BLaER1 (cell line): Measurements from ENCODE around the gene HCFC2.

Experiments used
- H3K27ac ChIP-seq: shearing (Covaris generic); formaldehyde crosslinking; 2 replicates; pipeline ENCODE4 v1.8.1; 2022
- H3K27me3 ChIP-seq: shearing (Covaris generic); formaldehyde crosslinking; 2 replicates; pipeline ENCODE4 v1.8.1; 2022
- H3K36me3 ChIP-seq: shearing (Covaris generic); formaldehyde crosslinking; 2 replicates; pipeline ENCODE4 v1.8.1; 2022
- H3K4me1 ChIP-seq: shearing (Covaris generic); formaldehyde crosslinking; 2 replicates; pipeline ENCODE4 v1.8.1; 2022
- H3K4me2 ChIP-seq: shearing (Covaris generic); formaldehyde crosslinking; 2 replicates; pipeline ENCODE4 v1.8.1; 2022
- H3K4me3 ChIP-seq: shearing (Covaris generic); formaldehyde crosslinking; 2 replicates; pipeline ENCODE4 v1.8.1; 2022
- H3K9ac ChIP-seq: shearing (Covaris generic); formaldehyde crosslinking; 2 replicates; pipeline ENCODE4 v1.8.1; 2022
- H3K9me3 ChIP-seq: shearing (Covaris generic); formaldehyde crosslinking; 2 replicates; pipeline ENCODE4 v1.8.1; 2022
- H4K20me1 ChIP-seq: shearing (Covaris generic); formaldehyde crosslinking; 2 replicates; pipeline ENCODE4 v1.8.1; 2022
- Cebpa-rat ChIP-seq: shearing (Covaris generic); IDR thresholded peaks from 2 replicates; pipeline ENCODE4 v1.8.1; 2022

The HCFC2 gene

GRCh38 chr12:104133866-104134265 is 69.5 kb downstream of the HCFC2 start:
- no peaks in the 10 kb centered on the region for H3K27me3 ChIP-seq
- H3K9ac ChIP-seq, result no peak overlapping the region
- H3K4me2 ChIP-seq, result no peak overlapping the region
- no peak for TF ChIP-seq Cebpa-rat
- H3K4me3 ChIP-seq, result no peak overlapping the region
- H3K27ac ChIP-seq, result no peak overlapping the region
- H3K4me1 ChIP-seq, result peaks cover 38% of the 10 kb centered on the region
- H4K20me1 ChIP-seq, result peaks cover 3% of the 10 kb centered on the region; the same call in 1 of the 2 replicates
- H3K9me3 ChIP-seq, result no peaks in the 10 kb centered on the region
- H3K36me3 ChIP-seq, result peaks cover 62% of the 10 kb centered on the region

DNA sequence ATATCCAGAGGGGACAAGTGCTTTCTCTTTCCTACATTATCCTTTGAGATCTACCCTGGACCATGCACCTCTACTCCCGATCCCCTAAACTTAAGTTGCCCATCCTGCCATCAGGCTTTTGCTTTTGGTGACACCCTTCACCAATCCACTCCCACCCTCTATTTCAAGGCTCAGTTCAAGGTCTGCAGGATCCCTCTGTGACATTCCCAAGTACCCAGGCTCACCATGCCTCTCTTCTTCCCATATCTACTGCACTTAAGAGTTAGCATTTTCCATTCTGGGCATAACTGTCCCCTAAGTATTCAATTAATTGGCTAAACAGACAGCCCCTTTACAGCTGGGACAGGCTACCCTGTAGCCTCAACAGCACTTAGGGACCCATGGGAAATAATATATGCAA is 70.6 kb downstream of the HCFC2 start:
- no peak for TF ChIP-seq Cebpa-rat
- no peaks in the 10 kb centered on the region for H4K20me1 ChIP-seq
- peak overlapping the region; percentile 96 for H3K4me2 ChIP-seq
- peaks cover 52% of the 10 kb centered on the region for H3K36me3 ChIP-seq
- H3K4me1 ChIP-seq, result peaks cover 41% of the 10 kb centered on the region
- H3K27me3 ChIP-seq, result no peaks in the 10 kb centered on the region
- no peak overlapping the region for H3K9ac ChIP-seq
- H3K27ac ChIP-seq, result 0 out of 2 replicates have a peak overlapping the region, but pooled peaks have one; percentile 50
- no peaks in the 10 kb centered on the region for H3K9me3 ChIP-seq
- no peak overlapping the region for H3K4me3 ChIP-seq

DNA sequence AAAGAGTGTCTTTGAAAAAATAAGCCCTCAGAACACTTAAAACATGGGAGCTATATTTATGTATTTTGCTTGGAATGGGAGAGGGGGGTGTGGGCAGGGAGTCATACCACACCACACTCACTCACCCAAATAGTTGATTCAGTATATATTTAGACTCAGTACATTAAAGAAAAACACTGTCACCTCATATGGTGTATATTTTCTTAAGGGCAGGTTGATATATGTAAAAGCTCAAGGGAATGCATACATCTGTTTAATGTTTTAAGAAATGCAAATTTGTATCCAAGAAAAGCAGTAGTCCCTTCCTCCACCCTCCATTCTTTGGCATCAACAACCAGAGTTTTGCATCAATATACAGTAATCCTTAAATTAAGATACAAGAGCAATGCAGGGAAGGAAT is 72.2 kb downstream of the HCFC2 start:
- peaks cover 41% of the 10 kb centered on the region for H3K4me1 ChIP-seq
- H3K9me3 ChIP-seq, result no peaks in the 10 kb centered on the region
- no peaks in the 10 kb centered on the region for H4K20me1 ChIP-seq
- no peak for TF ChIP-seq Cebpa-rat
- H3K4me3 ChIP-seq, result peak overlapping the region; percentile 95
- H3K27me3 ChIP-seq, result no peaks in the 10 kb centered on the region
- H3K9ac ChIP-seq, result peak overlapping the region; percentile 99
- H3K4me2 ChIP-seq, result peak overlapping the region; percentile 96
- peak overlapping the region; percentile 99 for H3K27ac ChIP-seq
- H3K36me3 ChIP-seq, result peaks cover 35% of the 10 kb centered on the region

DNA sequence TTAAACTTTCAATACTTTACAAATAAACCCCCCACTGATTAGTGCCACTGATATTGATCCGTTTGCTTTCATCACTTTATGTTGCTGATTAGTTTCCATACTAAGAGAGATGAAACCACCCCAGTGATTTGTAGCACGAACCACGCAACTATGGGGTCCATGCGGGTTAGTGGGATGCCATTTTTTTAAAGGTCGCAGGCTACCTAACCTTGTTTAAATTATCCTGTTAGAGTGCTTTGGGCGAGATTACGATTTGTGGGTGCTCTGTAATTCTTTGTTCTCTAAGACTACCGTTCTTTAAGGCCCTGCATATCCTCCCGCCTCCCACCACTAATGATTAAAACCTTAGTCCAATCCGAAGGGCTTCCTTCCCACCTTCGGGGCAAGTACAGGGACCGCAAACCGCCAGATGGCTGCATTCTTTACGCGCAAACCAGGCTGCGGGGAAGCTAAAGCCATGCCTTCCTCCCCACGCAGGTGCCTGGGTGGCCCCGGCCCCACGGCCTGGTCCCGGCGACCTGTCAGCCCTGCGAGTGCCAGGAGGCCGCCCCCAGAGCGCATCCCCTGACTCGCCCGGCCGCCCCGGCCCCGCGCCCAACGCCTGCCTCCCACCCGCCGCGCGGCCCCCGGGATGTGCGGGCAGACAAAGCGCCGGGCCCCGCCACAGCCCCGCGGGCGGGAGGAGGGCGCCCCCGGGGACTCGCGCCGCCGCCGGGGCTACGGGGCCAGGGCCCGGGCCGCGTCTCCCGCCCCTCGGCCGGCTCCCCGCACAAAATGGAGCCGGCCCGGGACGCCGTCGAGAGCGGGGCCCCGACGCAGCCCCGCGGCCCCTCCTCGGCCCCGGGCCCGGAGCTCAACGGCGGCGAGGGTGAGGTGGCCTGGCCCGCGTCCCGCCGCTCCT is 72.9 kb downstream of the HCFC2 start:
- H3K27ac ChIP-seq, result peak overlapping the region; percentile 99
- no peaks in the 10 kb centered on the region for H4K20me1 ChIP-seq
- TF ChIP-seq Cebpa-rat, result no peak
- peak overlapping the region; percentile 96 for H3K4me2 ChIP-seq
- no peaks in the 10 kb centered on the region for H3K27me3 ChIP-seq
- peaks cover 28% of the 10 kb centered on the region for H3K36me3 ChIP-seq
- no peaks in the 10 kb centered on the region for H3K9me3 ChIP-seq
- peaks cover 41% of the 10 kb centered on the region for H3K4me1 ChIP-seq
- peak overlapping the region; percentile 99 for H3K9ac ChIP-seq
- peak overlapping the region; percentile 95 for H3K4me3 ChIP-seq

- Histone ChIP-seq H3K4me2 (peak within 1 kb of the TSS; percentile 96), H4K20me1 (no peaks in the 10 kb centered on the region), H3K9ac (peak within 1 kb of the TSS; percentile 99), H3K27ac (peak within 1 kb of the TSS; percentile 99), H3K4me1 (peaks cover 41% of the 10 kb centered on the region), H3K9me3 (no peaks in the 10 kb centered on the region), H3K4me3 (peak within 1 kb of the TSS; percentile 95), H3K36me3 (peaks cover 19% of the 10 kb centered on the region), H3K27me3 (no peaks in the 10 kb centered on the region)
- no peak for TF ChIP-seq Cebpa-rat
Observed at GRCh38 chr12:104137902-104138796, 73.8 kb downstream of the HCFC2 start, which contains the start of gene NFYB. TSS of gene NFYB (minus strand) at chr12:104138210. CDS start at chr12:104135453, 2,757 bp downstream.

DNA sequence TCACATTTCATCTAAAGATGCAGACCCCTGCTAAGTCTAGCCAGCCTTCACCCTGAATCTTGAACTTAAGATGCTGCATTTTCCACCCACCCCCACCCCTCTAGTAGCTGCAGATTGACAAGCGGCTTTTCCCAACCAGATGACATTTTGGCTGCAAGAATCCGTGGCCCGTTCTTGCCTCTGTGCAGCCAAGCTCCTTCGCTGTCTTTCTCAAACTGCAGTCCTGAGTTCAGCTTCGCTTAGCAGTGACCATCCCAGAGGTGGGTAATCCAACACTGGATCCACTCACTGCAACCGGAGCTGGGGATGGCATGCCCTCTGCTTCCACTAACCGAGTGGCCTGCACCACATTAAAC is 74.4 kb downstream of the HCFC2 start:
- peak overlapping the region; percentile 80 for H3K9ac ChIP-seq
- peak overlapping the region; percentile 90 for H3K4me2 ChIP-seq
- peaks cover 40% of the 10 kb centered on the region for H3K4me1 ChIP-seq
- H3K36me3 ChIP-seq, result peaks cover 13% of the 10 kb centered on the region
- no peak for TF ChIP-seq Cebpa-rat
- H3K4me3 ChIP-seq, result peak overlapping the region; percentile 63
- H3K27ac ChIP-seq, result peak overlapping the region; percentile 85
- no peaks in the 10 kb centered on the region for H3K27me3 ChIP-seq
- H4K20me1 ChIP-seq, result no peaks in the 10 kb centered on the region
- H3K9me3 ChIP-seq, result 0 out of 2 replicates have a peak, but pooled peaks cover 1% of the 10 kb centered on the region

- no peaks in the 10 kb centered on the region for H3K27me3 ChIP-seq
- H3K36me3 ChIP-seq, result no peaks in the 10 kb centered on the region
- no peak for TF ChIP-seq Cebpa-rat
Observed at GRCh38 chr12:104142543-104142942, 78.2 kb downstream of the HCFC2 start.

DNA sequence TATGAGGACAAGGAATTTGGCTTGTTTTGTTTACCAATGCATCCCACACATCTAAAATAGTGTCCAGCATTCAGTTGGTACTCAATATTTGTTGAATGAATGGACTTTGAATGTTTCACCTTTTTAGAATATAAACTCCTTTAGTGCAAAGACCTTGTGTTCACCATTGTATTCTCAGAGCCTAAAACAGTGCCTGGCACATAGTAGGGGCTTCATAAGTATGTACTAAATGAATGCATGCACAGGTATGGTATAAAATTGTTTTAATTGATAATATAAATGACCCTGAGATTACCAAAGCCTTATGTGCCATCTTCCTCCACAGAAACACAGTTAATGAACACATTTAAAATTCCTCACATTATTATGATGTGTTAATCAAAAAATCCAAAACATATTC is 78.7 kb downstream of the HCFC2 start:
- no peak overlapping the region for H3K9ac ChIP-seq
- H3K4me2 ChIP-seq, result no peak overlapping the region
- no peak for TF ChIP-seq Cebpa-rat
- H3K4me1 ChIP-seq, result peaks cover 9% of the 10 kb centered on the region
- H3K27me3 ChIP-seq, result no peaks in the 10 kb centered on the region
- H3K27ac ChIP-seq, result no peak overlapping the region
- no peak overlapping the region for H3K4me3 ChIP-seq
- H3K36me3 ChIP-seq, result no peaks in the 10 kb centered on the region
- H3K9me3 ChIP-seq, result peaks cover 20% of the 10 kb centered on the region
- H4K20me1 ChIP-seq, result no peaks in the 10 kb centered on the region

More at GRCh38 chr12:104142543-104142942, 78.2 kb downstream of the HCFC2 start:
- H3K9ac ChIP-seq, result no peak overlapping the region
- H3K4me2 ChIP-seq, result no peak overlapping the region
- peaks cover 20% of the 10 kb centered on the region for H3K9me3 ChIP-seq
- H3K27ac ChIP-seq, result no peak overlapping the region
- H3K4me1 ChIP-seq, result peaks cover 9% of the 10 kb centered on the region
- no peaks in the 10 kb centered on the region for H4K20me1 ChIP-seq
- H3K4me3 ChIP-seq, result no peak overlapping the region

GRCh38 chr12:104143918-104144317 is 79.6 kb downstream of the HCFC2 start:
- Histone ChIP-seq H3K4me1 (peaks cover 2% of the 10 kb centered on the region), H4K20me1 (no peaks in the 10 kb centered on the region), H3K9me3 (peaks cover 20% of the 10 kb centered on the region), H3K4me2 (no peak overlapping the region), H3K36me3 (no peaks in the 10 kb centered on the region), H3K4me3 (no peak overlapping the region), H3K27me3 (no peaks in the 10 kb centered on the region), H3K9ac (no peak overlapping the region), H3K27ac (no peak overlapping the region)
- no peak for TF ChIP-seq Cebpa-rat
